NCI-H774 (cell line): ENCODE results near the gene UBA1.

Experiments used
- DNase-seq: peaks from one replicate; lab custom pipeline; 2025; lab: John Stamatoyannopoulos, UW

Gene UBA1

DNA sequence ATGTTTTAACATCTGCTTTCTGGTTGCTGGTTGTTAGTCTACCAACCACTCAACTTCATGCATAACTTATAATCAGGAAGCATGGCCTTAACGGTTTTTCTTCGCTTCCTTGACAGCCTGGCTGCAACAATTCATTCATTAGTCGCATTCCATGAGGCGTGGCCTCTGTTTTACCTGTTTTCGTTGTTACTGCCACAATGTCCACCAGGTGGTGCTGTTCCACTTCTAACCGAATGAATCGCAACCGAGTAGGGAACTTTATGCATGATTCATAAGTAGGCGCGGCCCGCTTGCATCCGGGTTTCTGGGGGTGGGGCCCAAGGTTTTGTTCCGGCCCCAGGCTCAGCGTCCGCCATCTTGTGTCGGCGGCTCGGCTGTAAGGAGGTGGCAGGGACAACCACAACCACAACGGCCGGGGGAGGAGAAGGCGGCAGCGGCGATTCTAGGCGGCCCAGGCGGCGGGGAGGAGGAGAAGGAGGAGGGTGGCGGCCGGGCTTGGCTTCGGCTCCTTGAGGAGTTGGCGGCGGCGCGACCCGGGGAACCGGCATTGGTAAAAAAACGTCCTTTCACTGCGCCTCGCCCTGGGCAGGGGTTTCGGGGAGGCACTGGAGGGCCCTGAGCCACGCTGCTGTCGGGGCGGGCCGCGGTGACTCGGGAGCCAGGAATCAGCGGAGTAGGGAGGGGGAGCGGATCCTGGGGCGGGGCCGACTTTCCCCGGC is at the start of gene UBA1:
TSS of gene UBA1 (plus strand) at position 355 of the 719 bp plus-strand sequence. CDS start 4,974 bp downstream, outside the sequence.
- peak; percentile 86 for DNase-seq

DNA sequence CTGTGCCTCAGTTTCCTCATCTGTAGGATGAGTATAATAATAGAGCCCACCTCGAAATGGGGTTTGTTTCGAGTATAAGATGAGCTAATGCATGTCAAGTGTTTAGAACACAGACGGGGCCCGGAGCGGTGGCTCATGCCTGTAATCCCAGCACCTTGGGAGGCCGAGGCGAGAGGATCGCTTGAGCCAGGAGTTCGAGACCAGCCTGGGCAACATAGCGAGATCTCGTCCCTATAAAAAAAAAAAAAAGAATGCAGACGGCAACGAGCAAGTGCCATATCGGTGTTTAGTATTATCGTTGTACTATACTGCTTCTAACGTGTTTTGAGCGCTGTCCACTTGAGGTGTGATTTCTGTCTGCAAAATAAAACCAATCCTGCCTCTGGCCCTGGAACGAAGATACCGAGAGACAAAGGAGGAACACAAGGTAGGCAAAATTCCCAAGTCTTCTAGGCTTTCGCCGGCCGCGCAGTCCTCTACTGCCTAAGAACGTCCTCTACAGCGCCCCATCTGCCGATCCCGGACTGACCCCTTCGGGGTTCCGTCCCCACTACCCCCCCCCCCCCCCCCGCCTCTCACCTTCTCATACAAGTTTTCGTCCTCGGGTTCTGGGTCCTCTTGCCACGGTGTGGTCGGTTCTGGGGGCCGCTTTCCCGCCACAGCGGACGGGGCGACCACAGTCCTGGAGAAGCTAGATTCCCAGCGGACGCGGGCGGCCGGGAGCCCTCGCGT is 49.6 kb upstream of the UBA1 start:
- no peak for DNase-seq

DNA sequence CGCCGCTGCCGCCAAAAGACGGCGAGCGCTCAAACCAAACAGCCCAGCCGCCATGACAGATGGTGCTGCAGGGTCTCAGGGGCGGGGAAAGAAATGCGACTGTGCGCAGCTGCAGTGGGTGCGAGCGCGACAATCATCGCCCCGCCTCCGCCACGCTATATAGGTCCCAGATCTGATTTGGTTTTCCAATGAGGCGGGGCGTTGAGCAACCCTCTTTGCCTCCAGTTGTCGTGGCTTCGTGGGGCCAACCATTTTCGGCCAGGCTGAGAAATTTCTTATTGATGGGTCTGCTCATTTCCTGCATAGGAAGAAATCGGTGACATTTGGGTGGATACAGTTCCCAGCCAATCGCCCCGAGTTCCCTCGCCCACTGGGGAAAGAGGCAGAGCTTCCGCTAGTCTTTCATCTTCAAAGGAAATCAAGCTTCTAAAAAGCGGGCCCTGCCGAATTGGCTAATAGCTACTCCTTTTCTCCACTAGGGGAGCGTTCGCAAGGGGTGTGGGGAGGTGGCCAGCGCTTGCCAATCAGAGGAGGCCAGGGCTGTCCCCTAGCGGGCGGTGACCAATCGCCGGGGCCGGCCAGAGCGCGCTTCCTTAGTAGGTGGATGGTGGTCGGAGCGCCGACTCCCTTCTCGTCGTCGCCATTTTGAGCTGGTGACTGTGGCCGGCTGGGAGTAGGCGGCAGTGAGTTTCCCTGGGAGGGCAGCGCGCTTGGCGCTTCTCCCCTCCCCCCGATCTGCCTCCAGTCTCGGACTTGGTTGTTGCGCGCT is 48.8 kb upstream of the UBA1 start, which contains the start of the genes NDUFB11 and RBM10:
TSS of gene NDUFB11 (minus strand) at position 77 of the 769 bp plus-strand sequence. CDS start at position 54, 23 bp downstream.
TSS of gene RBM10 (plus strand) at position 596 of the 769 bp plus-strand sequence. CDS start 2,261 bp downstream, outside the sequence.
- peak; percentile 84 for DNase-seq

DNA sequence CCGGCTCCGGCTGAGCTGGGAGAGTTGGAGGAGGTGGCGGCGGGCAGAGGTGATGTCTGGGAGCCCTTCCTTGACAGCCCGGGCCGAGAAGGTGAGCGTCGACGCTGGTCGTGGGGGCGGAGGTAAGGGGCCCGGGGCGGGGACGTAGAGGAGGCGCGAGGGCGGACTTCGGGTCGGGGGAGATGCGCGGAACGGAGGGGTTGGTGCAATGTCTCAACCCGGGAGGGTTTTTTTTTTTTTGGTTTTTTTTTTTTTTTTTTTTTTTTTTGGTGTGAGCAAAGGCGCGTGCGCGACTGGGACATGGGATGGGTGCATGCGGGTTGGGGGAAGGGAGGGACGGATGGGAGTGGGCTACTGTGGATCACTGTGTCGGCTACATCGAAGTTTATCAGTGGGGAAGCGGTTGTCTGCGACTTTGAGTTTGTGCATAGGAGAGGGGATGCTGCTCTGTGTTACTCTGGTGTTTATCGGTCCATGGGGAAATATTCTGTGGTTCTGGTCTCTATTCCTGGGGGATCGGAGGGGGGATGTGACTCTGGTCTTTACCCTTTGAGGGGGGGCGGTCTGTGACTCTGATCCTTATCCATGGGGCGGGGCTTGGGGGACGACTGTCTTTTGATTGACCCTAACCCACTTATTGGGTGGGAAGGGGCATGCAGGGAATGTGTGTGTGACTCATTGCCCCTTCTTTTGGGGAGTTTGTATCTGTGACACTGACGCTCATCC is 48.1 kb upstream of the UBA1 start:
- DNase-seq: no peak

DNA sequence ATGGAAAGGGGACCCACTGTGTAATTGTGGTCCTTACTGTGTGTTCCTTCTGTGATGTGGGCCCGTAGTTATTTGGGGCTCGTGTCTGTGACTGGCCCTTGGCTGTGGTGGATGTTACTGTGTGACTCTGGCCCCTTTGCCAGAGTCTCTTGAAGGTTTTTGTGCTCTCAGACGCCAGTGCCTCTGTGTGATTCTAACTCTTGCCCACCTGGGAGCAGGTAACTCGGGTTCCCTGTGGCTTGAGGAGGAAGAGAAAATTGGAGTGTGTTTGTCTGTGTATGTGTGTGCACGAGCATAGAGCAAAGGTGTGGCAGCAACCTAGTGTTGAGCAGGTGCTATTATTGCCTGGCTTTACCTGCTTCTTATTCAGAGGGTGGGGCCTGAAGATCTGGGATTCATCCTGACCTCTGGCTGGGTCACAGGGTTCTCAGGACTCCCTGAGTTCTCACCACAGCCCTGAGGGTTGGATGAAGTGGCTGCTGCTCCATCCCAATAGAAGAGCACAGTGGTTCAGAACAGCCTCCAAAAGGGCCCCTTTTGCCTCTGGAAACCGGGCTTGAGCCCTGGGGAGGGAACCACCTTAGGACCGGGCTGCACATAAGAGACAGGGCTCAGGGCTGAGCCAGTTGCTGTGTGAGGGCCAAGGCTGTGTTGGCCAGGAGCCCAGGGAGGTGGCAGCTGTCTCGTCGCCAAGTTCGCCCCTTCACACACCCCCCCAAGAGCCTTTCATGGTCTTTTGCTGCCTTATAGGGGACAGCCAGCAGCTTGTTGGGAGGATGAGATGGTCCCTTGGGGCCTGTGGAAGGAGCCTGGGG is 47.3 kb upstream of the UBA1 start:
- no peak for DNase-seq

DNA sequence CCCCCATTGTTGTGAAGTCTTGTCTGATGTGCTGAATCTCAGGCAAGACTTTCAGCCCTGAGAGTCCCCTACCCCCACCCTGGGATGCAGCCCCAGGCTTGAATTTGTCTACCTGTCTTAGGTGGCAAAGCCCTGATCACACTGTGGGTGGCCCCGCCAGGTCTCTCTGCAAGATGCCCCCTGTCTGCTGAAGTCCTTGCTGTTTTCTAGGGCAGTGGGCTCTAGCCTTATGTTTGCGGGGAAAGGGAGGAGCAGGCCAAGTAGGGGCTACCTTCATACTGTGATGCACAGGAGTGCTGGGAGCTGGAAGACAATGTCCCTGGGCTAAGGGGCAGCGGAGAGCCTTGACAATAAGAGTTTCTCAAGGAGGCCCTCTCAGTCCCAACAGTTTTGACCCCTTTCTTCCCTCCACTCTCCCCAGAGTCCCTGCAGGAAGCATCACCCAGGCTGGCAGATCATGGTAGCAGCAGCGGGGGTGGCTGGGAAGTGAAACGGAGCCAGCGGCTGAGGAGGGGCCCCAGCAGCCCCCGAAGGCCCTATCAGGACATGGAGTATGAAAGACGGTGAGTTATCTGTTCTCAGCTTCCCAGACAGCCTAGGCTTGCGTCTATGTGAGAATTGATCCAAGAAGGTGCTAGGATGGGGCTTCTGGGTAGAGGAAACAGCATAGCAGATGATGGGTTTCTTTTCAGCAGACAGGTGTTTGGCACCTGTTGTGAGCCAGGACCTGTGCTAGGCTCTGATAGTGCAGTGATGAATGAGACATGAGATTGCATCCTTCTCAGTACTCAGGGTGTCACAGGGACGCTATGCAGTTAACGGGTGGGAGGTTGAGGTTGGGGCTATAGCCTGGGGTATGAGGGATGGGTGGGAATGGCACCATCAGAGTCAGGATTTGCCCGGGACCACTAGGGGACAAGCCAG is 46.4 kb upstream of the UBA1 start:
- DNase-seq: no peak

DNA sequence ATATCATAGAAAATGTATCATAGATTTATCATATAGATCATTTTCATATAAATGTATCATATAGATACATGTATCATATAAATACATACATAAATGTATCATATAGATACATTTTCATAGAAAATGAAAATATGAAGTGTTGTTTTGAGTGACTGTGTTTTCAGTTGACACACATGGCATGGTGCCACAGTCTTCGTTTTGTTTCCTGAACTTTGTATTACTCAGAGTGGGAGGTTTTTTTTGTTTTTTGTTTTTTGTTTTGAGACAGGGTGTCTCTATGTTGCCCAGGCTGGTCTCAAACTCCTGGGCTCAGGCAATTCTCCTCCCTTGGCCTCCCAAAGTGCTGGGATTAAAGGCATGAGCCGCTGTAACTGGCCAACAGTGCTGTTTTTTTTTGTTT is 44.7 kb upstream of the UBA1 start:
- no peak for DNase-seq

DNA sequence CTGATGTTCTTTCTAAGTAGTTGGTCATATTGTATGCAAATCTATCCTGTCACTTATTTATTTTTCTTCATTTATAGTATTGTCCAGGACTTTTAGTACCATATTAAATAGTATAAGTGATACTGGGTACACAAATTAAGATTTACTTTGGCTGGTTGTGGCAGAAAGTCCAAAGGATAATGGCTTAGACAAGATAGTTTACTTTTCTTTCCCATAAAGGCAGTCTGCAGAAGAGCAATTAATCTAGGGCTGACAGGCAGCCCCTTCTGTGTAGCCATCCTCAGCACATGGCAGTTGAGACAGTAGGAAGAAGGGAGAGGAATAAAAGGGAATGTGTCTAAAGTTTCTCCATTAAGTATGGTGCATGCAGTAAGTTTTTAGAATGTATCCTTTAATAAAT is 42.2 kb upstream of the UBA1 start:
- DNase-seq: no peak

DNA sequence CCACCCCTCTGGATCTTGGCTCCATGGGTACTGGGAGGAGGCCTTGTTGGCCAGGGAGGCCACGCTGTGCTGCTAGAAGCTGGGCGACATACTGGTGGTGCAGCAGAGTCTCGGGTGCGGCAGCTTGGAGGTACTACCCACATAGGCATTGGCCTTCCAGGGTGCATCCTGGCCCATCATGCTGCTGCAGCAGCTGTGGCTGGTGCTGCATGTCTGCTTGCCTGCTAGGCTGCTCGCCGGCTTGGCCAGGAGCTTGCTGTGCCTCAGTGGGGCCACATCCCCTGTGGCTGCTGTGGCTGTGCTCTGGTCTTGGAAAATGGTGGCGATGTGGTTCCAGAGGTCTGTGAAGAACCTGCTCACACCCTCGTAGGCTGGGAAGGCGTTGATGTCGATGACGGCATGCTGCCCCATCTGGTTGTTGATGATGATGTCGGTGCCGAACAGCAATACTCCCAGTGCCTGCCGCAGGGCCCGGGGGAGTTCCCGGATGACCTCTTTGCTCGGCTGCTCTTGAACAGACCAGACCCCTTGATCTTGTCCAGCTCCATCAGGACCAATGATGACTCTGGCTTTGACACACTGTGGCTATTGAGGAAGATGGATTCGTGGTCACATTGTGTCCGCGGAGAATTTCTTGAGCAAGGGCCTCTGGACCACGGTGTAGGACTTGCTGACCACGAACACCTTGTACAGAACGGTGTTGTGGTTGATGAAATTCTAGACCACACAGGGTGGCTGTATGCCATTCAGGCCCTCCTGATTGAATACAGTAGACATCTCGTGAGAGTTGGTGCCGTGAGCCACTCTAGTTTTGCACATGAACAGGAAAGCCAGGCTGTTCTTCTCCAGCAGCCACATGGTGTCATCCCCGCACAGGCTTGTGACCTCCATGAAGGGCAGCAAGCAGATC is 36.8 kb upstream of the UBA1 start:
- no peak for DNase-seq

DNA sequence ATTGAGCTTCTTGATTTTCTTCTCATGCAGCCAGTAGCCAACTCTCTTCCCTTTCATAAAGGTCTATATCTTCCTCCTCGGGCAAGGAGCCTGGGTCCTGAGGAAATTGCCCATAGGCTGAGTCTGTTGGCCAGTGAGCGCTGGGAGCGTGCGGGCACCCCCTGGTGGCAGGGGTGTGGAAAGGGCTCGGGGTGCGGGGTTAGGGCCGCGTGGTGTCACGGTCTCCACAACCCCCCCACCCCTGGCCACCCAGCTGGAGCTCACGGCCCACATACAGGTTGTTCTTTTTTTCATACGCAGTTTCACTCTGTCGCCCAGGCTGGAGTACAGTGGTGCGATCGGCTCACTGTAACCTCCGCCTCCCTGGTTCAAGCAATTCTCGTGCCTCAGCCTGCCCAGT is 35.5 kb upstream of the UBA1 start:
- DNase-seq: no peak

DNA sequence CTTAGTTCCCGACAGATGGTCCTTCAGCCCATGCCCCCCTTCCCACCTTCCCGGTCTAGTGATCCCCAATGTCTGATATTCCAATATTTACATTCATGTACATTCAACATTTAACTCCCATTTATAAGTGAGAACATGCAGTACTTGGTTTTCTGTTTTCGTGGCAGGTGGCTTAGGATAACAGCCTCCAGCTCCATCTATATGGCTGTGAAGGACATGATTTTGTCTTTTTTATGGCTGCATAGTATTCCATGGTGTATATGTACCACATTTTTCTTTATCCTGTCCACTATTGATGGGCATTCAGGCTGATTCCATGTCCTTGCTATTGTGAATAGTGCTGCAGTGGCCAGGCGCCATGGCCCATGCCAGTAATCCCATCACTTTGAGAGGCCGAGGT is 34.8 kb upstream of the UBA1 start:
- no peak for DNase-seq

DNA sequence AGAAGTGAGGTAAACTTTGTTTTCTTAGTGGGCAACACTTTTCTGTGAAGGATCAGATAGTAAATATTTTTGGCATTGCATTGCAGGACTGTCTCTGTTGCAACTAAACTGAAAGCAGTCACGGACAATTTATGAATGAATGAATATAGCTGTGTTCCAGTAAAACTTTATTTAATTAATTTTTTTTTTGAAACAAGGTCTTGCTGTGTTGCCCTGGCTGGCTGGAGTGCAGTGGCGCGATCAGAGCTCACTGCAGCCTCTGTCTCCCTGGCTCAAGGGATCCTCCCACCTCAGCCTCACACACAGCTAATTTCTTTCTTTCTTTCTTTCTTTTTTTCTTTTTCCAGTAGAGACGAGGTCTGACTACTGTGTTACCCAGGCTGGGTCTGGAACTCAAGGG is 32.8 kb upstream of the UBA1 start:
- DNase-seq: no peak

DNA sequence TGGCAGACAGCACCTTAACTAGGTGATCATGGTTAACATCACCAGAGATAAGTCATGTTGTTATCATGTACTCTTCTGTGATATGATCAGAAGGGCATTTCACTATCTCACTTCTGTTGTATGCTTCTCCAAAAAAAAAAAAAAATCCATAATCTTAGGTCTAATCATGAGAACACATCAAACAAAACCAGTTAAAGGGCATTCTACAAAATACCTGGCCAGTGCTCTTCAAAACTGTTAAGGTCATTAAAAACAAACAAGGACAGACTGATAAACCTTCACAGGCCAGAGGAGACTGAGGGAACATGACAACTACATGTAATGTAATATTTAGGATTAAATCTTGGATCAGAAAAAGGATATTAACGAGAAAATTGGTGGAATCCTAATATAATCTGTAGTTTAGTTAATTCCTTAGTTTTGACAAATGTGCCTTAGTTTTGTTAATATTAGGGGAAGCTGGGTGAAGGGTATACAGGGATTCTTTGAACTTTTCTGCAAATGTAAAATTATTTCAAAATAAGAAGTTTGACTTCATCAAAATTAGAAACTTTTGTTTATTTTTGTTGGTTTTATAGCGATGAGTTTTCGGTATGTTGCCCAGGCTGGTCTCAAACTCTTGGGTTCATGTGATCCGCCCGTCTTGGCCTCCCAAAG is 30.6 kb upstream of the UBA1 start:
- DNase-seq: no peak

DNA sequence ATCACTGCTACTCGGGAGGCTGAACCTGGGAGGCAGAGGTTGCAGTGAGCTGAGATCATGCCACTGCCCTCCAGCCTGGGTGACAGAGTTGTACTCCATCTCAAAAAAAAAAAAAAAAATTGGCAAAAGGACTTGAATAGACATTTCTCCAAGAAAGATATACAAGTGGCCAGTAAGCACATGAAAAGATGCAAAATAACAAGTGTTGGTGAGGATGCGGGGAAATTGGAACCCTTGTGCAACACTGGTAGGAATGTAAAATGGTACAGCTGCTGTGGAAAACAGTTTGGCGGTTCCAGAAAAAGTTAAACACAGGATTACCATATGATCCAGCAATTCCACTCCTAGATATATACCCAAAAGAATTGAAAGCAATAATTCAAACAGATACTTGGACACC is 29.2 kb upstream of the UBA1 start:
- DNase-seq: no peak

DNA sequence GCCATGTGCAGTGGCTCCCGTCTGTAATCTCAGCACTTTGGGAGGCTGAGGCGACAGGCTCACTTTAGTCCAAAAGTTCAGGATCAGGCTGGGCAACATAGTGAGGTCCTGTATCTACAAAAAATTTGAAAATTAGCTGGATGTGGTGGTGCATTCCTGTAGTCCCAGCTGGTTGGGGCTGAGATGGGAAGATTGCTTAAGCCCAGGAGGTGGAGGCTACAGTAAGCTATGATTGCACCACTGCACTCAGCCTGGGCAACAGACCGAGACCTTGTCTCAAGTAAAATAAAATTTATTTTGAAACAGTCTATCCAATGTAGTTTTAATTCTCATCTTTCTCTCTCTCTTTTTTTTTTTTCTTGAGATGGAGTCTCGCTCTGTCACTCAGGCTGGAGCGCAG is 27.5 kb upstream of the UBA1 start:
- no peak for DNase-seq

DNA sequence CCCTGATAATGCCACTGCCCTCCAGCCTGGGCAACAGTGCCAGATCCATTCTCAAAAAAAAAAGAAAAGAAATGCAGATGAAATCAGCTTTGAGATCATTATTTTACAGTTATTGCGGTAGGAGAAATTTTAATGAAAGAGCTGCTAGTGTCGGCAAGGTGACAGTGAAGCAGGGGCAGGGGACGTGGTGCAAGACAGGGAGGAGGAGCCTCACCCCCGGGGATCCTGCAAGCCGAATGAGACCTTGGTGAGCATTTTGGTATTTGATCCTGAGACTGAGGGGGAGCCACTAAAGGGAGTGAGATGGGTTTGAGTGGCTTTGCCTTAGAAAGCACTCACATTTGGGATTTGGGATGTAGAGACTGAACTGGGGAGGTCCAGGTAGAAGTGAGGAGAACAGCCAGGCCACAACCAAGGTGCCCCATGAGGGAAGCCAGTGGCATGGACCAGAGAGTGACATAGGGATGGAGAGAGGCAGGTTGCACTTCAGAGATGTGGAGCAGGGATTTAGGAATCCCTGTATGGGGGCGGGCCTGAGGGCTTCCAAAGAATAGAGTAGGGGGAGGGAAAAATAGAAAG is 25.0 kb upstream of the UBA1 start:
- DNase-seq: no peak

DNA sequence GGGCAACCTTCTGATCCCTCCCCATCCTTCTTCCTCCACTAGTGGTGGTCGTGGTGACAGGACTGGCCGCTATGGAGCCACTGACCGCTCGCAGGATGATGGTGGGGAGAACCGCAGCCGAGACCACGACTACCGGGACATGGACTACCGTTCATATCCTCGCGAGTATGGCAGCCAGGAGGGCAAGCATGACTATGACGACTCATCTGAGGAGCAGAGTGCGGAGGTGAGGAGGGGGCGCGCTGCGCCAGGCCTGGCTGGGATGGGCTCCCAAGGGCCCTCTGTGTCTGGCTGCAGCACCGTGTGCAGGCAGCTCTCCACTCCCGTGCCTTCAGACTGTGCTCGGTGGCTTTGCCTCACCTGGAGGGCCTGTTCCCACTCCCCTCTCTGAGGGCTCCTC is 24.4 kb upstream of the UBA1 start:
- DNase-seq: no peak
